RWPE2 (cell line): ENCODE measurements around the gene KIRREL3.

Experiments used
- ATAC-seq: fragments of 200-7000 bp; cut with Tn5 transposase; 3 replicates; pipeline ENCODE4 v1.9.1; 2021; ENCODE audit warnings: low read depth
- DNase-seq: peaks from one replicate; pipeline ENCODE4 v3.0.0-alpha.2; 2020; ENCODE audit warnings: low spot score
- H3K27ac ChIP-seq: fragments of 450-650 bp; 2 replicates; pipeline ENCODE4 v1.5.1; 2017; ENCODE audit warnings: mild to moderate bottlenecking; ENCODE audit not compliant: poor library complexity, severe bottlenecking
- H3K27me3 ChIP-seq: fragments of 250-450 bp; sonication (Bioruptor Pico); 2 replicates; pipeline ENCODE4 v1.5.1; 2021; ENCODE audit warnings: mild to moderate bottlenecking, moderate library complexity; ENCODE audit not compliant: insufficient read depth, poor library complexity, severe bottlenecking
- H3K36me3 ChIP-seq: fragments of 250-450 bp; sonication (Bioruptor Pico); 2 replicates; pipeline ENCODE4 v1.5.1; 2020; ENCODE audit warnings: low read depth, mild to moderate bottlenecking, moderate library complexity
- H3K4me1 ChIP-seq: fragments of 250-450 bp; sonication (Bioruptor Pico); 2 replicates; pipeline ENCODE4 v1.5.1; 2021; ENCODE audit warnings: mild to moderate bottlenecking, moderate library complexity; ENCODE audit not compliant: insufficient read depth, poor library complexity, severe bottlenecking
- H3K4me3 ChIP-seq: fragments of 250-450 bp; sonication (Bioruptor Pico); 2 replicates; pipeline ENCODE4 v1.5.1; 2021; ENCODE audit warnings: mild to moderate bottlenecking, moderate library complexity; ENCODE audit not compliant: severe bottlenecking
- H3K9me3 ChIP-seq: fragments of 250-450 bp; sonication (Bioruptor Pico); 2 replicates; pipeline ENCODE4 v1.5.1; 2021; ENCODE audit warnings: mild to moderate bottlenecking, moderate library complexity; ENCODE audit not compliant: severe bottlenecking
- CTCF ChIP-seq: fragments of 450-650 bp; IDR thresholded peaks from one replicate; pipeline ENCODE4 v1.5.1; 2017; ENCODE audit warnings: mild to moderate bottlenecking, moderate library complexity; ENCODE audit not compliant: poor library complexity, severe bottlenecking

The KIRREL3 gene

GRCh38 chr11:126861796-126862459 lies 138.6 kb downstream of the KIRREL3 start:
- H3K4me1 ChIP-seq: no peaks in the 10 kb centered on the region
- TF ChIP-seq CTCF: no peak
- no peak for ATAC-seq

GRCh38 chr11:126857860-126858808 lies 142.4 kb downstream of the KIRREL3 start:
- H3K9me3 ChIP-seq: no peaks in the 10 kb centered on the region
- H3K4me3 ChIP-seq: no peak overlapping the region
- H3K27me3 ChIP-seq: no peaks in the 10 kb centered on the region
- H3K4me1 ChIP-seq: no peaks in the 10 kb centered on the region
- DNase-seq: no peak
- no peaks in the 10 kb centered on the region for H3K36me3 ChIP-seq
- H3K27ac ChIP-seq: no peak overlapping the region
- ATAC-seq: 0 out of 3 replicates have a peak, but pooled peaks have one; percentile 33
- no peak for TF ChIP-seq CTCF

More at GRCh38 chr11:126861796-126862459, 138.6 kb downstream of the KIRREL3 start:
- no peak overlapping the region for H3K27ac ChIP-seq
- no peaks in the 10 kb centered on the region for H3K27me3 ChIP-seq
- H3K9me3 ChIP-seq: no peaks in the 10 kb centered on the region
- no peaks in the 10 kb centered on the region for H3K36me3 ChIP-seq
- DNase-seq: no peak
- no peak overlapping the region for H3K4me3 ChIP-seq

GRCh38 chr11:126855536-126855935 lies 145.0 kb downstream of the KIRREL3 start:
- H3K4me1 ChIP-seq: no peaks in the 10 kb centered on the region
- no peak overlapping the region for H3K27ac ChIP-seq
- no peaks in the 10 kb centered on the region for H3K27me3 ChIP-seq
- no peak for ATAC-seq
- H3K9me3 ChIP-seq: no peaks in the 10 kb centered on the region
- no peak overlapping the region for H3K4me3 ChIP-seq
- no peaks in the 10 kb centered on the region for H3K36me3 ChIP-seq
- DNase-seq: no peak
- no peak for TF ChIP-seq CTCF

GRCh38 chr11:126853732-126854131 lies 146.8 kb downstream of the KIRREL3 start:
- H3K4me3 ChIP-seq: no peak overlapping the region
- no peak for DNase-seq
- H3K27me3 ChIP-seq: no peaks in the 10 kb centered on the region
- H3K27ac ChIP-seq: no peak overlapping the region
- H3K36me3 ChIP-seq: no peaks in the 10 kb centered on the region
- no peaks in the 10 kb centered on the region for H3K9me3 ChIP-seq
- no peak for TF ChIP-seq CTCF
- ATAC-seq: no peak
- H3K4me1 ChIP-seq: no peaks in the 10 kb centered on the region

- ATAC-seq: no peak
- TF ChIP-seq CTCF: no peak
Measured at GRCh38 chr11:126844789-126845188, 155.8 kb downstream of the KIRREL3 start.

More at GRCh38 chr11:126844789-126845188, 155.8 kb downstream of the KIRREL3 start:
- peaks cover 9% of the 10 kb centered on the region for H3K27me3 ChIP-seq
- no peak overlapping the region for H3K4me3 ChIP-seq
- H3K36me3 ChIP-seq: no peaks in the 10 kb centered on the region
- H3K4me1 ChIP-seq: no peaks in the 10 kb centered on the region
- H3K9me3 ChIP-seq: no peaks in the 10 kb centered on the region
- DNase-seq: no peak
- H3K27ac ChIP-seq: no peak overlapping the region
